Endothelial cell of umbilical vein (primary cell): Measurements from ENCODE around the gene MRPL24.

Experiments used
- CTCF ChIP-seq, 2 donors: IDR thresholded peaks; 1 replicate in 1 of 2; 2 replicates in 1 of 2; pipeline ENCODE4 v1.5.1; 2011; ENCODE audit warnings: low read length in 2 of 2, mild to moderate bottlenecking in 2 of 2, moderate library complexity in 2 of 2, control low read depth in 1 of 2, inconsistent platforms in 1 of 2, low read depth in 1 of 2; ENCODE audit not compliant: insufficient read depth in 1 of 2; ENCODE audit errors: extremely low read depth in 1 of 2
- POLR2AphosphoS5 ChIP-seq: IDR thresholded peaks from 2 replicates; pipeline ENCODE4 v1.6.1; 2012; ENCODE audit warnings: low read depth, mild to moderate bottlenecking, control low read depth, low read length, moderate library complexity; ENCODE audit not compliant: insufficient read depth

GRCh38 chr1:156714830-156715229, 26.1 kb downstream of the MRPL24 start:
- TF ChIP-seq CTCF (IDR thresholded peaks at IDR 0.05; ENCODE audit: extremely low read depth in 1 of 2, insufficient read depth in 1 of 2, low read depth in 1 of 2, low read length in 2 of 2): no peak
- no peak for TF ChIP-seq POLR2AphosphoS5
